OCI-LY1 (cell line): ENCODE measurements around the gene TMEM190.
"Not testable (repeated sequence)": the region's sequence is repeated elsewhere in the genome, so short reads cannot be mapped to it uniquely, and the experiment has no call there.

Experiments used
- H2AFZ ChIP-seq: fragments of 200-600 bp; sonication (generic), shearing (Covaris generic); 2 replicates; pipeline ENCODE4 v1.6.0; 2014; ENCODE audit warnings: antibody characterized with exemption, mild to moderate bottlenecking, low read length
- H3F3A ChIP-seq: fragments of 200-600 bp; sonication (generic), shearing (Covaris generic); 2 replicates; pipeline ENCODE4 v1.6.0; 2014; ENCODE audit warnings: mild to moderate bottlenecking, antibody characterized with exemption, low read length, moderate library complexity; ENCODE audit not compliant: insufficient read depth
- H3K27ac ChIP-seq: fragments of 200-600 bp; sonication (generic); 2 replicates; pipeline ENCODE4 v1.5.1; 2014; ENCODE audit warnings: low read length, mixed run types, mild to moderate bottlenecking, low read depth; ENCODE audit not compliant: poor library complexity, severe bottlenecking
- H3K27me3 ChIP-seq: fragments of 200-600 bp; sonication (generic); 2 replicates; pipeline ENCODE4 v1.6.0; 2014; ENCODE audit warnings: antibody characterized with exemption, mild to moderate bottlenecking, low read length, moderate library complexity; ENCODE audit not compliant: insufficient read depth
- H3K36me3 ChIP-seq: fragments of 200-600 bp; sonication (generic); 2 replicates; pipeline ENCODE4 v1.6.1; 2014; ENCODE audit warnings: mild to moderate bottlenecking, antibody characterized with exemption, low read length, moderate library complexity, mixed read lengths; ENCODE audit not compliant: insufficient read depth
- H3K4me1 ChIP-seq: fragments of 200-600 bp; sonication (generic); 2 replicates; pipeline ENCODE4 v1.5.1; 2014; ENCODE audit warnings: mild to moderate bottlenecking, low read length, moderate library complexity; ENCODE audit not compliant: insufficient read depth, severe bottlenecking
- H3K4me2 ChIP-seq: fragments of 200-600 bp; sonication (generic), shearing (Covaris generic); 2 replicates; pipeline ENCODE4 v1.6.1; 2014; ENCODE audit warnings: low read length
- H3K4me3 ChIP-seq: fragments of 200-600 bp; sonication (generic); 2 replicates; pipeline ENCODE4 v1.5.1; 2014; ENCODE audit warnings: low read length, low read depth, mild to moderate bottlenecking, mixed read lengths; ENCODE audit not compliant: poor library complexity, severe bottlenecking
- H3K79me2 ChIP-seq: fragments of 200-600 bp; shearing (Covaris generic); 2 replicates; pipeline ENCODE4 v1.6.1; 2016; ENCODE audit warnings: mixed run types, low read length, mixed read lengths; ENCODE audit not compliant: insufficient read depth
- H3K9ac ChIP-seq: fragments of 200-600 bp; sonication (generic), shearing (Covaris generic); 2 replicates; pipeline ENCODE4 v1.6.1; 2014; ENCODE audit warnings: mild to moderate bottlenecking, low read length, mixed read lengths
- H3K9me2 ChIP-seq: fragments of 200-600 bp; sonication (generic), shearing (Covaris generic); 2 replicates; pipeline ENCODE4 v1.6.1; 2014; ENCODE audit warnings: low read depth, mild to moderate bottlenecking, low read length, mixed read lengths
- H3K9me3 ChIP-seq: fragments of 200-600 bp; shearing (Covaris generic); 2 replicates; pipeline ENCODE4 v1.6.1; 2014; ENCODE audit warnings: low read length, mixed read lengths
- H4K20me1 ChIP-seq: fragments of 200-600 bp; sonication (generic), shearing (Covaris generic); 2 replicates; pipeline ENCODE4 v1.6.0; 2016; ENCODE audit warnings: mild to moderate bottlenecking, low read length; ENCODE audit not compliant: insufficient read depth
- EZH2 ChIP-seq: fragments of 200-600 bp; sonication (generic), shearing (Covaris generic); IDR thresholded peaks from 2 replicates; pipeline ENCODE4 v1.8.0; 2017; ENCODE audit warnings: borderline replicate concordance, mixed run types, mild to moderate bottlenecking, antibody characterized with exemption, low read length, moderate library complexity, mixed read lengths
- TF ChIP-seq, protein P1 (sequence below): fragments of 200-600 bp; sonication (generic), shearing (Covaris generic); IDR thresholded peaks from 2 replicates; pipeline ENCODE4 v1.5.1; 2017; ENCODE audit warnings: mild to moderate bottlenecking, antibody characterized with exemption, low read length, moderate library complexity, mixed read lengths

TMEM190 gene

DNA sequence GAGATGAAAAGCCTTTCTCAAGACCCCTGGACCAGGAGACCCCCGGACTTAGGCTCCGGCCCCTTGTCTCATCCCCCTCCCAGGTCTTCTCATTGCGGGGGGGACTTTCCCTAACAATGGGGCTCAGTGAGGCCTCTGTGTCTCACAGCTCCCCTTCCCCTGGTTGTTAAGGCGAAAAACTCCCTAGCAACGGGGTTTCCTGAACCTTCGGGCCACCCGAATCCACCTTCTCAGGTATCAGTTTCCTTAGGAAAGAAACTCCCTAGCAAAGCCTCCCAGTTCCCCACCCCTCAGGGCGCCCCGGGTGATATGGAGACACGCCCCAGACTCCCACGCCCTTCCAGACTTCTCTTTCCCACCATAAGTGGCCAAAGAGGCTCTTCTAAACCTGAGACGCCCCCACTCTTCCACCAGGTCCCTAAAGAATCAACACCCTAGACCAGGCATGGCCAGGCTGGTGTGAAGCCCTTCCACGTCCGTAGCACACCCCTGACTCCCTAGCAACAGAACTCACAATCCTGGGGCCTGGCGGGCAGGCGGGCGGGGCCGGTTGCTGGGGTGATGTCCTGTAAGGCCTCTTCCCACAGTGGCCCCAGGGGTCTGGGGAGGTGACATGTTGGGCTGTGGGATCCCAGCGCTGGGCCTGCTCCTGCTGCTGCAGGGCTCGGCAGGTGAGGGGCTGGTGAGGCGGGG is at the start of gene TMEM190:
Gene TMEM190 (plus strand): TSS at position 586 of the 693 bp plus-strand sequence. CDS start 28 bp downstream, at position 614.
- no peak for TF ChIP-seq EZH2
- TF ChIP-seq, protein P1, sequence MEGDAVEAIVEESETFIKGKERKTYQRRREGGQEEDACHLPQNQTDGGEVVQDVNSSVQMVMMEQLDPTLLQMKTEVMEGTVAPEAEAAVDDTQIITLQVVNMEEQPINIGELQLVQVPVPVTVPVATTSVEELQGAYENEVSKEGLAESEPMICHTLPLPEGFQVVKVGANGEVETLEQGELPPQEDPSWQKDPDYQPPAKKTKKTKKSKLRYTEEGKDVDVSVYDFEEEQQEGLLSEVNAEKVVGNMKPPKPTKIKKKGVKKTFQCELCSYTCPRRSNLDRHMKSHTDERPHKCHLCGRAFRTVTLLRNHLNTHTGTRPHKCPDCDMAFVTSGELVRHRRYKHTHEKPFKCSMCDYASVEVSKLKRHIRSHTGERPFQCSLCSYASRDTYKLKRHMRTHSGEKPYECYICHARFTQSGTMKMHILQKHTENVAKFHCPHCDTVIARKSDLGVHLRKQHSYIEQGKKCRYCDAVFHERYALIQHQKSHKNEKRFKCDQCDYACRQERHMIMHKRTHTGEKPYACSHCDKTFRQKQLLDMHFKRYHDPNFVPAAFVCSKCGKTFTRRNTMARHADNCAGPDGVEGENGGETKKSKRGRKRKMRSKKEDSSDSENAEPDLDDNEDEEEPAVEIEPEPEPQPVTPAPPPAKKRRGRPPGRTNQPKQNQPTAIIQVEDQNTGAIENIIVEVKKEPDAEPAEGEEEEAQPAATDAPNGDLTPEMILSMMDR, result no peak
- H3K9me3 ChIP-seq, result no peaks in the 10 kb centered on the region
- H3K4me2 ChIP-seq, result no peak within 1 kb of the TSS
- no peaks in the 10 kb centered on the region for H3K4me1 ChIP-seq
- no peak within 1 kb of the TSS for H2AFZ ChIP-seq
- H3K4me3 ChIP-seq, result no peak within 1 kb of the TSS
- H3K79me2 ChIP-seq, result no peaks in the 10 kb centered on the region
- H3K36me3 ChIP-seq, result no peaks in the 10 kb centered on the region
- no peaks in the 10 kb centered on the region for H3K9me2 ChIP-seq
- no peak within 1 kb of the TSS for H3K9ac ChIP-seq
- H4K20me1 ChIP-seq, result no peaks in the 10 kb centered on the region
- H3F3A ChIP-seq, result no peaks in the 10 kb centered on the region
- peaks cover 18% of the 10 kb centered on the region; the same call in 1 of the 2 replicates for H3K27me3 ChIP-seq
- H3K27ac ChIP-seq, result no peak within 1 kb of the TSS

- not testable (repeated sequence) for H3K27me3 ChIP-seq, H3K36me3 ChIP-seq, H3K4me3 ChIP-seq, H3K4me1 ChIP-seq, H3K9ac ChIP-seq, H3K27ac ChIP-seq, H4K20me1 ChIP-seq, H3K9me3 ChIP-seq, H3F3A ChIP-seq, H3K4me2 ChIP-seq, H2AFZ ChIP-seq, H3K9me2 ChIP-seq, H3K79me2 ChIP-seq
Measured at GRCh38 chr19:55328774-55329318, 47.8 kb upstream of the TMEM190 start.

GRCh38 chr19:55329791-55330190 is 46.8 kb upstream of the TMEM190 start:
- not testable (repeated sequence) for H3K79me2 ChIP-seq, H3F3A ChIP-seq, H3K27me3 ChIP-seq, H2AFZ ChIP-seq, H3K4me1 ChIP-seq, H3K36me3 ChIP-seq, H3K9me3 ChIP-seq, H3K4me2 ChIP-seq, H4K20me1 ChIP-seq, H3K9me2 ChIP-seq, H3K27ac ChIP-seq, H3K4me3 ChIP-seq, H3K9ac ChIP-seq

GRCh38 chr19:55333870-55334269 is 42.8 kb upstream of the TMEM190 start:
- Histone ChIP-seq H4K20me1 (no peaks in the 10 kb centered on the region), H3F3A (no peaks in the 10 kb centered on the region), H3K4me2 (no peak overlapping the region), H3K4me1 (peaks cover 8% of the 10 kb centered on the region), H3K79me2 (no peaks in the 10 kb centered on the region), H3K4me3 (no peak overlapping the region), H3K36me3 (no peaks in the 10 kb centered on the region), H3K9me2 (no peaks in the 10 kb centered on the region), H3K27me3 (no peaks in the 10 kb centered on the region), H3K9ac (no peak overlapping the region), H3K9me3 (no peaks in the 10 kb centered on the region), H3K27ac (no peak overlapping the region), H2AFZ (no peak overlapping the region)
- TF ChIP-seq EZH2, result no peak
- TF ChIP-seq, protein P1, result no peak
